GM12878 (cell line): ENCODE measurements around the gene CRB1. TPM values are rescaled to one million over a fixed set of nuclear protein-coding genes. Genes with fewer than 3 reads are reported as not detected.

Source experiments
- ATAC-seq: fragments of 200-7000 bp; cut with Tn5 transposase; 3 replicates; pipeline ENCODE4 v1.9.1; 2020; ENCODE audit warnings: mild to moderate bottlenecking, moderate library complexity
- BruUV-seq: library from RNA; stranded (reverse); fragments of 400-500 nt; replicated peaks from 2 replicates; lab custom pipeline; 2021; lab: Mats Ljungman, UMichigan
- CTCF ChIA-PET: fragments of 300-600 bp; sonication (Branson Sonifier 250); formaldehyde crosslinking; extraction: SDS; loops from one replicate; lab custom pipeline; 2021; ENCODE audit warnings: inconsistent platforms; lab: Yijun Ruan, JAX
- POLR2A ChIA-PET: fragments of 350-600 bp; formaldehyde crosslinking; extraction: SDS; loops from one replicate; lab custom pipeline; 2021; ENCODE audit warnings: inconsistent platforms; lab: Charles Lee
- RAD21 ChIA-PET: fragments of 300-600 bp; sonication (Branson Sonifier 250); formaldehyde crosslinking; loops from one replicate; lab custom pipeline; 2023; ENCODE audit warnings: antibody characterized with exemption; ENCODE audit not compliant: unreplicated experiment; lab: Charles Lee
- SMC1A ChIA-PET: fragments of 300-600 bp; sonication (Branson Sonifier 250); formaldehyde crosslinking; loops from one replicate; lab custom pipeline; 2023; ENCODE audit not compliant: unreplicated experiment, uncharacterized antibody; lab: Charles Lee
- DNase-seq: peaks from one replicate; pipeline ENCODE4 v3.0.0-alpha.2; 2011; ENCODE audit warnings: low read depth, low spot score
- FAIRE-seq: peaks from 3 replicates; lab custom pipeline; 2011; peaks lifted over from hg19 to GRCh38; lab: Jason Lieb, UNC
- H2AFZ ChIP-seq: 2 replicates; pipeline ENCODE4 v1.6.0; 2011; ENCODE audit warnings: low read depth, low read length, control low read depth; ENCODE audit not compliant: control insufficient read depth
- H3K27ac ChIP-seq: 2 replicates; pipeline ENCODE4 v1.5.1; 2011; ENCODE audit warnings: control low read depth; ENCODE audit not compliant: control insufficient read depth, insufficient read depth
- H3K27me3 ChIP-seq, 2 experiments: replicated peaks in 1 of 2; 2 replicates each; pipeline versions ENCODE4 v1.6.0 to v1.6.1; 2011; ENCODE audit warnings: low read length in 1 of 2; ENCODE audit not compliant: control insufficient read depth in 2 of 2, insufficient read depth in 2 of 2
- H3K36me3 ChIP-seq, 2 experiments: 2 replicates each; pipeline ENCODE4 v1.5.1; 2011; ENCODE audit warnings: low read length in 1 of 2; ENCODE audit not compliant: control insufficient read depth in 2 of 2, insufficient read depth in 2 of 2
- H3K4me1 ChIP-seq: 2 replicates; pipeline ENCODE4 v1.6.1; 2011; ENCODE audit warnings: mild to moderate bottlenecking, low read length, moderate library complexity, mixed read lengths; ENCODE audit not compliant: control insufficient read depth, insufficient read depth
- H3K4me2 ChIP-seq: 2 replicates; pipeline ENCODE4 v1.6.0; 2011; ENCODE audit warnings: control low read depth; ENCODE audit not compliant: control insufficient read depth, insufficient read depth
- H3K4me3 ChIP-seq: fragments of 200-600 bp; sonication (generic); 2 replicates; pipeline ENCODE4 v1.5.1; 2016
- H3K79me2 ChIP-seq: 2 replicates; pipeline ENCODE4 v1.6.0; 2011; ENCODE audit warnings: low read length; ENCODE audit not compliant: control insufficient read depth, insufficient read depth
- H3K9ac ChIP-seq: 2 replicates; pipeline ENCODE4 v1.8.0; 2011; ENCODE audit warnings: low read length, control low read depth, mixed read lengths; ENCODE audit not compliant: control insufficient read depth, insufficient read depth
- H3K9me3 ChIP-seq: replicated peaks from 3 replicates; pipeline ENCODE4 v1.5.1; 2011; ENCODE audit warnings: mild to moderate bottlenecking, low read length; ENCODE audit not compliant: control insufficient read depth, insufficient read depth
- H4K20me1 ChIP-seq: 2 replicates; pipeline ENCODE4 v1.6.0; 2011; ENCODE audit not compliant: control insufficient read depth, insufficient read depth
- EED ChIP-seq: sonication (generic); IDR thresholded peaks from 2 replicates; pipeline ENCODE4 v1.6.1; 2016; ENCODE audit warnings: antibody characterized with exemption, low read depth
- MYB ChIP-seq: fragments of 150-350 bp; IDR thresholded peaks from 2 replicates; pipeline ENCODE4 v1.6.1; 2014; ENCODE audit warnings: mild to moderate bottlenecking, low read depth, low read length, borderline replicate concordance
- NFYA ChIP-seq: IDR thresholded peaks from 2 replicates; pipeline ENCODE4 v1.6.1; 2011; ENCODE audit warnings: low read depth, mild to moderate bottlenecking, low read length, improper control_type of control experiment, borderline replicate concordance
- SMAD5 ChIP-seq: IDR thresholded peaks from 2 replicates; pipeline ENCODE4 v1.6.1; 2016; ENCODE audit warnings: antibody characterized with exemption, low read depth
- TBL1XR1 ChIP-seq: IDR thresholded peaks from 2 replicates; pipeline ENCODE4 v1.6.1; 2012; ENCODE audit warnings: low read depth, low read length, improper control_type of control experiment
- WGBS: methylation state at CpG from one replicate; pipeline ENCODE4 v1.1.6; 2016; ENCODE audit warnings: low lambda C conversion rate; ENCODE audit not compliant: insufficient replicate concordance, insufficient coverage; ENCODE audit errors: missing lambda C conversion rate; 5-methylcytosine and 5-hydroxymethylcytosine counted together
- in situ Hi-C: fragments of 300-500 bp; cut with MboI; formaldehyde crosslinking; loops from 9 replicates; pipeline ENCODE4 v1.14.3; 2018; ENCODE audit warnings: mixed read lengths
- intact Hi-C: fragments of 100-400 bp; cut with micrococcal nuclease; formaldehyde crosslinking; loops from one replicate; pipeline ENCODE4 v1.14.2; 2022; ENCODE audit not compliant: unreplicated experiment
- polyA plus RNA-seq, 11 experiments: library from polyadenylated mRNA; depleted of rRNA in 4 of 11; unstranded in 6 of 11; stranded (reverse) in 5 of 11; fragments of >200 nt; fragmentation: Nextera tagmentation in 4 of 11; fragmentation: Illumina TruSeq in 1 of 11; extraction: Ambion mirVana in 4 of 11; extraction: Trizol in 1 of 11; gene quantifications; 1 replicate in 1 of 11; 2 replicates in 10 of 11; pipeline versions ENCODE4 v1.2.1 to v1.2.3, GENCODE V29; 2011 to 2016; ENCODE audit warnings: inconsistent platforms in 2 of 11, missing spikeins in 2 of 11, low read depth in 1 of 11
- total RNA-seq, 4 experiments: library from RNA; depleted of rRNA in 3 of 4; stranded (reverse); fragments of >200 nt in 3 of 4; fragmentation: Illumina TruSeq in 1 of 4; extraction: Trizol in 1 of 4; gene quantifications; 2 replicates each; pipeline versions ENCODE4 v1.2.1 to v1.2.3, GENCODE V29; 2013 to 2021

CRB1 gene
- total and polyA plus RNA-seq, 10 of the 15 experiments (the other 5 are each of a cell fraction or from before 2014, with no cell fraction given): 0.06 to 0.10 (median 0.06) TPM; not detected in 7

DNA sequence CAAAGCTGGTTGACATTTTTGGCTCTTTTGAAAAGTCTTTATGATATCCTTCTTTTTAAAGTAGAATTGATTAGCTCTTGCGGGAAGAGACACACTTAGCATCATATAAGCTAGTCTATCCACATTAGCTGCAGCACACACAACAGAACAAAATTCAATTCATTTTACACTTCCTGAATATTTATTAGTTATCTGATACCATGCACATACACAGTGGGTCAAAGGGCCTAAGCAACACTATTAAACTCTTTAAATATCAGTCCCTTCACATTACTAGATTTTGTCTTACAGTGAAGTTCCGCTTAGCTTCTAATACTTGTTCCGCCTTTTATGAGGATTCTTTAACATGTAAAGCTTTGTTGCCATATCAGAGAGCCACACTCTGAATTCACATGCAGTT lies 169.5 kb downstream of the CRB1 start:
- BruUV-seq: no TSS peak
- FAIRE-seq: peak; percentile 35
- H3K9me3 ChIP-seq: no peaks in the 10 kb centered on the region
- H4K20me1 ChIP-seq: no peaks in the 10 kb centered on the region
- no peak for ATAC-seq
- H3K36me3 ChIP-seq: no peaks in the 10 kb centered on the region
- 79% methylated on average over 3 of the region's 3 CpGs for WGBS
- H3K27ac ChIP-seq: no peak overlapping the region
- SMC1A ChIA-PET: no interaction called here
- no peak overlapping the region for H3K9ac ChIP-seq
- in situ Hi-C loops (no loop called here), intact Hi-C loops (no loop called here)
- H2AFZ ChIP-seq: no peak overlapping the region
- no peak for TF ChIP-seq NFYA
- TF ChIP-seq SMAD5: no peak
- no peak for TF ChIP-seq MYB
- CTCF ChIA-PET: no interaction called here
- H3K4me3 ChIP-seq: no peak overlapping the region
- H3K27me3 ChIP-seq: no peaks in the 10 kb centered on the region
- no peak overlapping the region for H3K4me2 ChIP-seq
- RAD21 ChIA-PET: no interaction called here
- DNase-seq: no peak
- POLR2A ChIA-PET: interaction anchor here (0.7 kb wide), 1 partner anchor 1043 kb away, joined by 3 read pairs; no protein-coding TSS in a partner anchor
- no peaks in the 10 kb centered on the region for H3K4me1 ChIP-seq
- H3K79me2 ChIP-seq: no peaks in the 10 kb centered on the region

GRCh38 chr1:197438010-197438790 lies 170.1 kb downstream of the CRB1 start:
- WGBS: 16% methylated on average over 3 of the region's 3 CpGs
- H3K27me3 ChIP-seq: no peaks in the 10 kb centered on the region
- H3K4me3 ChIP-seq: no peak overlapping the region
- ChIA-PET RAD21 (no interaction called here), CTCF (no interaction called here), SMC1A (no interaction called here), POLR2A (interaction anchor here (0.7 kb wide), 1 partner anchor 1043 kb away, joined by 3 read pairs; no protein-coding TSS in a partner anchor)
- BruUV-seq: no TSS peak
- intact Hi-C loops: no loop called here
- no peaks in the 10 kb centered on the region for H3K36me3 ChIP-seq
- H3K4me2 ChIP-seq: no peak overlapping the region
- no peak for FAIRE-seq
- no peak for DNase-seq
- ATAC-seq: no peak
- H3K79me2 ChIP-seq: no peaks in the 10 kb centered on the region
- H2AFZ ChIP-seq: no peak overlapping the region
- H3K4me1 ChIP-seq: no peaks in the 10 kb centered on the region
- H4K20me1 ChIP-seq: no peaks in the 10 kb centered on the region
- no peak overlapping the region for H3K9ac ChIP-seq
- no peak overlapping the region for H3K27ac ChIP-seq
- H3K9me3 ChIP-seq: no peaks in the 10 kb centered on the region
- TF ChIP-seq SMAD5: no peak
- TF ChIP-seq TBL1XR1: no peak
- TF ChIP-seq EED: no peak
- in situ Hi-C loops: no loop called here
